H1 (cell line): ENCODE measurements around the gene NOC4L. TPM values are rescaled to one million over a fixed set of nuclear protein-coding genes. Genes with fewer than 3 reads are reported as not detected.

Source experiments
- CTCF ChIA-PET: fragments of 300-600 bp; sonication (Branson Sonifier 250); formaldehyde crosslinking; loops from one replicate; lab custom pipeline; 2021; ENCODE audit not compliant: partially characterized antibody; lab: Charles Lee
- POLR2A ChIA-PET: fragments of 300-600 bp; sonication (Branson Sonifier 250); formaldehyde crosslinking; loops from one replicate; lab custom pipeline; 2021; ENCODE audit warnings: inconsistent platforms; ENCODE audit not compliant: partially characterized antibody; lab: Charles Lee
- DNase-seq, 2 experiments: peaks; one replicate each; pipeline versions ENCODE4 v3.0.0 to v3.0.0-alpha.2; 2010 to 2022; ENCODE audit warnings: low spot score in 2 of 2, low read depth in 1 of 2, mixed read lengths in 1 of 2
- FAIRE-seq: peaks from 2 replicates; lab custom pipeline; 2011; peaks lifted over from hg19 to GRCh38; lab: Jason Lieb, UNC
- H2AFZ ChIP-seq: 2 replicates; pipeline ENCODE4 v1.8.1; 2012; ENCODE audit warnings: low read length, inconsistent platforms
- H2AK5ac ChIP-seq: 2 replicates; pipeline ENCODE4 v1.6.1; 2013; ENCODE audit warnings: low read depth, low read length
- H2BK120ac ChIP-seq: replicated peaks from 2 replicates; pipeline ENCODE3; 2013; ENCODE audit warnings: low read depth, low read length, inconsistent platforms
- H2BK12ac ChIP-seq: 2 replicates; pipeline ENCODE4 v1.6.1; 2013; ENCODE audit warnings: low read depth, low read length
- H2BK15ac ChIP-seq: 2 replicates; pipeline ENCODE4 v1.6.1; 2013; ENCODE audit warnings: low read length
- H2BK20ac ChIP-seq: 2 replicates; pipeline ENCODE4 v1.6.1; 2013; ENCODE audit warnings: low read length
- H2BK5ac ChIP-seq: 2 replicates; pipeline ENCODE4 v1.6.1; 2013; ENCODE audit warnings: low read depth, low read length
- H3K14ac ChIP-seq: 2 replicates; pipeline ENCODE4 v1.6.1; 2013; ENCODE audit warnings: inconsistent platforms; ENCODE audit not compliant: insufficient read length
- H3K18ac ChIP-seq: 2 replicates; pipeline ENCODE4 v1.6.1; 2013; ENCODE audit warnings: low read length; ENCODE audit errors: extremely low read depth
- H3K23ac ChIP-seq: 2 replicates; pipeline ENCODE4 v1.6.1; 2013; ENCODE audit warnings: inconsistent platforms; ENCODE audit not compliant: insufficient read length
- H3K23me2 ChIP-seq: 2 replicates; pipeline ENCODE4 v1.6.1; 2013; ENCODE audit warnings: low read depth, low read length
- H3K27ac ChIP-seq: 2 replicates; pipeline ENCODE4 v1.6.1; 2011; ENCODE audit warnings: low read depth, low read length, inconsistent platforms
- H3K27me3 ChIP-seq, 4 experiments: replicated peaks in 1 of 4; 1 replicate in 1 of 4; 2 replicates in 3 of 4; pipeline versions ENCODE4 v1.6.1 to v1.8.1; 2011 to 2013; ENCODE audit warnings: low read length in 3 of 4, mild to moderate bottlenecking in 3 of 4, inconsistent platforms in 2 of 4, mixed read lengths in 2 of 4, moderate library complexity in 1 of 4; ENCODE audit not compliant: control insufficient read depth in 3 of 4, insufficient read depth in 3 of 4; ENCODE audit errors: extremely low read depth in 1 of 4
- H3K36me3 ChIP-seq, 4 experiments: 2 replicates each; pipeline versions ENCODE4 v1.6.1 to v1.8.1; 2011 to 2013; ENCODE audit warnings: mild to moderate bottlenecking in 4 of 4, low read length in 3 of 4, moderate library complexity in 2 of 4, control low read depth in 1 of 4, inconsistent platforms in 1 of 4; ENCODE audit not compliant: insufficient read depth in 4 of 4, control insufficient read depth in 2 of 4
- H3K4ac ChIP-seq: replicated peaks from 2 replicates; pipeline ENCODE3; 2013; ENCODE audit warnings: low read length, low read depth, mixed read lengths, inconsistent platforms; ENCODE audit not compliant: insufficient read length
- H3K4me1 ChIP-seq, 4 experiments: replicated peaks in 1 of 4; 1 replicate in 1 of 4; 2 replicates in 3 of 4; pipeline versions ENCODE4 v1.6.1 to v1.8.1; 2011 to 2013; ENCODE audit warnings: low read length in 3 of 4, inconsistent platforms in 2 of 4, mixed read lengths in 1 of 4; ENCODE audit not compliant: insufficient read depth in 4 of 4, control insufficient read depth in 3 of 4
- H3K4me2 ChIP-seq, 2 experiments: 2 replicates each; pipeline versions ENCODE4 v1.6.1 to v1.8.1; 2011 to 2013; ENCODE audit warnings: low read depth in 2 of 2, low read length in 2 of 2, control low read depth in 1 of 2, inconsistent platforms in 1 of 2, mild to moderate bottlenecking in 1 of 2; ENCODE audit not compliant: insufficient read depth in 1 of 2
- H3K4me3 ChIP-seq, 4 experiments: fragments of 200-600, 300-600 bp in 1 of 4; sonication (generic), shearing (Covaris generic), sonication (Bioruptor Twin) in 1 of 4; 2 replicates each; pipeline versions ENCODE4 v1.5.1 to v1.8.1; 2011 to 2016; ENCODE audit warnings: low read length in 4 of 4, low read depth in 3 of 4, control low read depth in 2 of 4, inconsistent platforms in 2 of 4, mild to moderate bottlenecking in 2 of 4, mixed read lengths in 1 of 4, moderate library complexity in 1 of 4; ENCODE audit not compliant: insufficient read depth in 2 of 4; ENCODE audit errors: extremely low read depth in 1 of 4
- H3K56ac ChIP-seq: replicated peaks from 2 replicates; pipeline ENCODE3; 2013; ENCODE audit warnings: low read depth, mild to moderate bottlenecking, mixed read lengths, low read length, inconsistent platforms; ENCODE audit not compliant: insufficient read length
- H3K79me1 ChIP-seq: 2 replicates; pipeline ENCODE4 v1.6.1; 2013; ENCODE audit warnings: low read depth, low read length, control low read depth
- H3K79me2 ChIP-seq, 2 experiments: 2 replicates each; pipeline versions ENCODE4 v1.6.1 to v1.8.1; 2012 to 2013; ENCODE audit warnings: low read length in 2 of 2, mild to moderate bottlenecking in 2 of 2, inconsistent platforms in 1 of 2; ENCODE audit not compliant: insufficient read depth in 2 of 2, control insufficient read depth in 1 of 2
- H3K9ac ChIP-seq, 4 experiments: replicated peaks in 1 of 4; 1 replicate in 1 of 4; 2 replicates in 3 of 4; pipeline versions ENCODE4 v1.6.1 to v1.8.1; 2011 to 2013; ENCODE audit warnings: low read depth in 3 of 4, low read length in 3 of 4, control low read depth in 2 of 4, mild to moderate bottlenecking in 2 of 4, moderate library complexity in 2 of 4, inconsistent platforms in 1 of 4; ENCODE audit errors: extremely low read depth in 1 of 4
- H3K9me3 ChIP-seq, 2 experiments: 2 replicates each; pipeline versions ENCODE4 v1.6.1 to v1.8.1; 2012 to 2013; ENCODE audit warnings: mild to moderate bottlenecking in 2 of 2, moderate library complexity in 2 of 2, control low read depth in 1 of 2, inconsistent platforms in 1 of 2, low read depth in 1 of 2, low read length in 1 of 2, mixed read lengths in 1 of 2; ENCODE audit not compliant: insufficient read depth in 2 of 2
- H4K20me1 ChIP-seq, 2 experiments: replicated peaks in 1 of 2; 2 replicates each; pipeline versions ENCODE3 to v1.8.1; 2011 to 2013; ENCODE audit warnings: inconsistent platforms in 2 of 2, low read length in 2 of 2, mild to moderate bottlenecking in 1 of 2; ENCODE audit not compliant: insufficient read depth in 2 of 2, control insufficient read depth in 1 of 2
- H4K5ac ChIP-seq: 2 replicates; pipeline ENCODE4 v1.6.1; 2013; ENCODE audit warnings: low read length, low read depth, mixed read lengths, inconsistent platforms; ENCODE audit not compliant: insufficient read length
- H4K8ac ChIP-seq: 2 replicates; pipeline ENCODE4 v1.8.0; 2013; ENCODE audit warnings: mild to moderate bottlenecking, moderate library complexity, low read length, inconsistent platforms; ENCODE audit not compliant: insufficient read depth; ENCODE audit errors: extremely low read depth
- H4K91ac ChIP-seq: replicated peaks from 2 replicates; pipeline ENCODE3; 2013; ENCODE audit warnings: low read length, mixed read lengths, inconsistent platforms; ENCODE audit not compliant: insufficient read length
- HDAC6 ChIP-seq: IDR thresholded peaks from one replicate; pipeline ENCODE4 v1.7.1; 2012; ENCODE audit warnings: low read depth, mild to moderate bottlenecking, inconsistent platforms, low read length, moderate library complexity
- PHF8 ChIP-seq: fragments of 200-600 bp; sonication (generic); conservative IDR thresholded peaks from 2 replicates; pipeline ENCODE4 v1.7.1; 2012; ENCODE audit warnings: low read depth, mild to moderate bottlenecking, inconsistent platforms, low read length, moderate library complexity
- POLR2AphosphoS5 ChIP-seq: IDR thresholded peaks from 2 replicates; pipeline ENCODE4 v1.6.1; 2011; ENCODE audit warnings: low read depth, low read length
- RNF2 ChIP-seq: fragments of 200-900, 300-1000 bp; sonication (generic); IDR thresholded peaks from 2 replicates; pipeline ENCODE4 v1.7.1; 2016; ENCODE audit warnings: borderline replicate concordance, low read depth, mild to moderate bottlenecking, antibody characterized with exemption, low read length; ENCODE audit not compliant: poor library complexity, severe bottlenecking; ENCODE audit errors: missing control alignments
- SIN3A ChIP-seq, 2 experiments: IDR thresholded peaks in 1 of 2; conservative IDR thresholded peaks in 1 of 2; 2 replicates each; pipeline ENCODE4 v1.6.1; 2011 to 2012; ENCODE audit warnings: low read length in 2 of 2, improper control_type of control experiment in 1 of 2, low read depth in 1 of 2, mild to moderate bottlenecking in 1 of 2
- SP4 ChIP-seq: IDR thresholded peaks from 2 replicates; pipeline ENCODE4 v1.6.1; 2012; ENCODE audit warnings: low read length, inconsistent platforms
- WGBS, 2 experiments: shearing (Covaris generic) in 1 of 2; methylation state at CpG; one replicate each; pipeline versions ENCODE4 v1.1.6 to v1.1.7; 2013 to 2015; ENCODE audit warnings: low lambda C conversion rate in 2 of 2, mixed read lengths in 2 of 2, inconsistent platforms in 1 of 2, low coverage in 1 of 2, missing lambda C conversion rate in 1 of 2; ENCODE audit not compliant: insufficient replicate concordance in 2 of 2, insufficient coverage in 1 of 2, insufficient read length in 1 of 2; ENCODE audit errors: extremely low coverage in 1 of 2, missing lambda C conversion rate in 1 of 2; 5-methylcytosine and 5-hydroxymethylcytosine counted together
- polyA plus RNA-seq, 7 experiments: library from polyadenylated mRNA; depleted of rRNA in 3 of 7; stranded (reverse) in 5 of 7; unstranded in 2 of 7; fragments of >200 nt in 5 of 7; fragments of 200-250 nt in 2 of 7; gene quantifications; 1 replicate in 5 of 7; 2 replicates in 1 of 7; 4 replicates in 1 of 7; pipeline versions ENCODE4 v1.2.1 to v1.2.3, GENCODE V29; 2011 to 2013; ENCODE audit warnings: missing spikeins in 2 of 7, mixed read lengths in 2 of 7
- total RNA-seq: library from RNA; stranded (reverse); fragmentation: NEBNext Ultra II Directional; extraction: Animal tissue kit (Norgen Biotek cat#: 25700); gene quantifications from 2 replicates; pipeline ENCODE4 v1.2.1, GENCODE V29; 2021
- TF ChIP-seq, protein P1 (sequence below): IDR thresholded peaks from 2 replicates; pipeline ENCODE4 v1.6.1; 2011; ENCODE audit warnings: low read length, improper control_type of control experiment
- TF ChIP-seq, protein P2 (sequence below): IDR thresholded peaks from 2 replicates; pipeline ENCODE4 v1.6.1; 2012; ENCODE audit warnings: inconsistent platforms

NOC4L gene
- total and polyA plus RNA-seq, 2 of the 8 experiments (the other 6 are each of a cell fraction or from before 2014, with no cell fraction given): 26.8 to 40.3 TPM

DNA sequence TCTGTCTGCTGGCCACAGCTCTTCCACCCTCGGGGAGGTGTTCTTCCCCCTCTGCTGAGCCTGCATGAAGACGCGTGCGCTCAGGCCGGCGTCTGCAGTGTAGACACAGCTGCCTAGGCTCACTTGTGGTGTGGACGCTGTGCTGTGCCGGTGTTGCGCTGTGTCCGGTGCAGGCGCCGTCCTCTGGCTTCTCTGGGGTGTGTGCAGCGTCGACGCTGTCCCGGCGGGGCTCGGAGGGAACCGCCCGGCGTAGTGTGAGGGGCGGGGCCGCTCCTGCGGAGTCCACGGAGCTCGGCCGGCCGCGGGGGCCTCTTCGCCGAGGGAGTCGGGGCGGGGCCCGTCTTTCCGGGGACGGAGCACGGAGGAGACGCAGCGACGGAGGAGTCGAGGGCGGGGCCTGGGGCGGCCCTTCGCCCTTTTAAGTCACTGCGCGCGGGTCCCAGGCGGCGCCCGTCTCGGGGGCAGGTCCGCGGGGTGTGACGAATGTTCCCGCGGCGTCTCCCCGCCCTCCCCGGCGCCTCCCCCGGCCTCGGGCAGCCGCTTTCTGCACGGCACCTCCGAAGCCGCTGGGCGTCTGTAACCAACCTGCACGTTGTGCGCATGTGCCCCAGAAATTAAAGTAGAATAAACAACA is 45.2 kb downstream of the NOC4L start:
- H4K91ac ChIP-seq: peak overlapping the region; percentile 44
- no peak overlapping the region for H4K5ac ChIP-seq
- H3K4me2 ChIP-seq: peak overlapping the region; percentile 77 to 97
- FAIRE-seq: no peak
- H2BK20ac ChIP-seq: no peak overlapping the region
- peak overlapping the region; percentile 88; the same call in 1 of the 2 replicates for H2BK15ac ChIP-seq
- H2BK12ac ChIP-seq: no peak overlapping the region; the same call in 1 of the 2 replicates
- H3K79me2 ChIP-seq: no peaks in the 10 kb centered on the region
- H4K20me1 ChIP-seq: peaks cover 0 to 2% of the 10 kb centered on the region in 2 experiments
- H2AK5ac ChIP-seq: no peak overlapping the region
- H3K14ac ChIP-seq: no peak overlapping the region
- H3K9me3 ChIP-seq: peaks cover 11 to 22% of the 10 kb centered on the region in 2 experiments
- peak overlapping the region; percentile 42 to 66 (median 42) for H3K4me3 ChIP-seq
- H3K36me3 ChIP-seq: no peaks in the 10 kb centered on the region
- H3K79me1 ChIP-seq: no peaks in the 10 kb centered on the region
- DNase-seq: peak; percentile 33 to 84
- H3K23me2 ChIP-seq: peaks cover 7% of the 10 kb centered on the region; the same call in 1 of the 2 replicates
- peaks cover 0 to 13% (median 8%) of the 10 kb centered on the region in 4 experiments; a peak in 5 of 7 replicates for H3K4me1 ChIP-seq
- peak overlapping the region; percentile 72 for H2BK120ac ChIP-seq
- ChIA-PET POLR2A (interaction anchor here (0.9 to 1.2 kb wide), 3 partner anchors 9 to 22 kb away, joined by 3 to 6 read pairs (median 3); no protein-coding TSS in a partner anchor), CTCF (interaction anchor here (0.6 to 1.2 kb wide), 5 partner anchors 14 to 264 kb away, joined by 3 to 4 read pairs (median 3); no protein-coding TSS in a partner anchor)
- no peak overlapping the region for H3K56ac ChIP-seq
- no peak overlapping the region; a peak in 2 of 7 replicates for H3K9ac ChIP-seq
- peak overlapping the region; percentile 57 for H3K4ac ChIP-seq
- peaks cover 4 to 69% (median 43%) of the 10 kb centered on the region in 4 experiments for H3K27me3 ChIP-seq
- H4K8ac ChIP-seq: peak overlapping the region; percentile 17; the same call in 1 of the 2 replicates
- WGBS, 2 experiments: 3% methylated on average over 39 of the region's 69 CpGs; no CpG with 5 or more reads in 1 of the 2 experiments
- H3K23ac ChIP-seq: no peak overlapping the region
- H3K27ac ChIP-seq: no peak overlapping the region
- H2BK5ac ChIP-seq: no peak overlapping the region
- H2AFZ ChIP-seq: no peak overlapping the region; the same call in 1 of the 2 replicates
- H3K18ac ChIP-seq: no peak overlapping the region
- TF ChIP-seq SIN3A (conservative IDR thresholded peaks at IDR 0.05 in 1 of 2, IDR thresholded peaks at IDR 0.05 in 1 of 2; ENCODE audit: low read depth in 1 of 2, low read length in 2 of 2) (0 out of 4 replicates have a peak, but pooled peaks of 1 of the 2 experiments have one; percentile 19), POLR2AphosphoS5 (no peak), PHF8 (0 out of 2 replicates have a peak, but pooled peaks have one; percentile 8), SP4 (no peak; the same call in 1 of the 2 replicates), HDAC6 (no peak), RNF2 (no peak)
- TF ChIP-seq, protein P1, sequence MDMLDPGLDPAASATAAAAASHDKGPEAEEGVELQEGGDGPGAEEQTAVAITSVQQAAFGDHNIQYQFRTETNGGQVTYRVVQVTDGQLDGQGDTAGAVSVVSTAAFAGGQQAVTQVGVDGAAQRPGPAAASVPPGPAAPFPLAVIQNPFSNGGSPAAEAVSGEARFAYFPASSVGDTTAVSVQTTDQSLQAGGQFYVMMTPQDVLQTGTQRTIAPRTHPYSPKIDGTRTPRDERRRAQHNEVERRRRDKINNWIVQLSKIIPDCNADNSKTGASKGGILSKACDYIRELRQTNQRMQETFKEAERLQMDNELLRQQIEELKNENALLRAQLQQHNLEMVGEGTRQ: no peak
- TF ChIP-seq, protein P2, sequence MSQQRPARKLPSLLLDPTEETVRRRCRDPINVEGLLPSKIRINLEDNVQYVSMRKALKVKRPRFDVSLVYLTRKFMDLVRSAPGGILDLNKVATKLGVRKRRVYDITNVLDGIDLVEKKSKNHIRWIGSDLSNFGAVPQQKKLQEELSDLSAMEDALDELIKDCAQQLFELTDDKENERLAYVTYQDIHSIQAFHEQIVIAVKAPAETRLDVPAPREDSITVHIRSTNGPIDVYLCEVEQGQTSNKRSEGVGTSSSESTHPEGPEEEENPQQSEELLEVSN: peak; percentile 69
